Gastroesophageal sphincter (tissue), 4 donors: ENCODE results near the gene GABRR3. TPM values are rescaled to one million over a fixed set of nuclear protein-coding genes. Genes with fewer than 3 reads are reported as not detected.

Experiments
- ATAC-seq: fragments of 150-250 bp; one replicate; pipeline ENCODE4 v1.9.1; 2016; ENCODE audit warnings: mild to moderate bottlenecking, moderate library complexity
- H3K27ac ChIP-seq, 4 donors: fragments of 200-600 bp; sonication (generic) in 3 of 4; 1 replicate in 3 of 4; 2 replicates in 1 of 4; pipeline ENCODE4 v1.5.1; 2016 to 2019
- H3K27me3 ChIP-seq: fragments of 200-600 bp; sonication (generic); one replicate; pipeline ENCODE4 v1.5.1; 2019
- H3K36me3 ChIP-seq, 2 donors: fragments of 200-600 bp; sonication (generic); one replicate each; pipeline ENCODE4 v1.5.1; 2019; ENCODE audit warnings: control low read depth in 1 of 2
- H3K4me1 ChIP-seq, 3 donors: fragments of 200-600 bp; sonication (generic); 1 replicate in 2 of 3; 2 replicates in 1 of 3; pipeline ENCODE4 v1.5.1; 2016 to 2019; ENCODE audit warnings: control low read depth in 2 of 3
- H3K4me3 ChIP-seq, 2 donors: fragments of 200-600 bp; sonication (generic); one replicate each; pipeline ENCODE4 v1.5.1; 2019; ENCODE audit warnings: mild to moderate bottlenecking in 1 of 2, moderate library complexity in 1 of 2
- H3K9me3 ChIP-seq, 3 donors: fragments of 200-600 bp; sonication (generic); one replicate each; pipeline ENCODE4 v1.5.1; 2017 to 2019; ENCODE audit warnings: control low read depth in 2 of 3
- CTCF ChIP-seq, 4 experiments: fragments of 200-600 bp in 2 of 4; fragments of 450-650 bp in 2 of 4; sonication (generic) in 1 of 4; IDR thresholded peaks; one replicate each; pipeline ENCODE4 v1.5.1; 2017 to 2019; ENCODE audit warnings: antibody characterized with exemption in 4 of 4, mild to moderate bottlenecking in 2 of 4, moderate library complexity in 2 of 4
- EP300 ChIP-seq: sonication (generic); formaldehyde crosslinking; IDR thresholded peaks from one replicate; pipeline ENCODE4 v1.6.1; 2017; ENCODE audit warnings: antibody characterized with exemption, mild to moderate bottlenecking
- POLR2A ChIP-seq, 2 donors: fragments of 450-650 bp; IDR thresholded peaks; one replicate each; pipeline ENCODE4 v1.6.1; 2017; ENCODE audit warnings: antibody characterized with exemption in 2 of 2, mild to moderate bottlenecking in 2 of 2, moderate library complexity in 1 of 2
- POLR2AphosphoS5 ChIP-seq: sonication (generic); formaldehyde crosslinking; IDR thresholded peaks from one replicate; pipeline ENCODE4 v1.6.1; 2017; ENCODE audit warnings: antibody characterized with exemption
- whole genome bisulfite sequencing, 2 donors: methylation state at CpG; one replicate each; pipeline ENCODE4 v1.1.5; 2018; ENCODE audit warnings: low coverage in 1 of 2; 5-methylcytosine and 5-hydroxymethylcytosine counted together
- total RNA-seq, 4 donors: library from RNA; depleted of rRNA; stranded (reverse); fragments of >200 nt; gene quantifications; one replicate each; pipeline ENCODE4 v1.1.0, GENCODE V29; 2016

GABRR3 gene
- total RNA-seq, 4 donors from 2014 or later, result not detected

GRCh38 chr3:97940034-97940433 lies 95.1 kb downstream of the GABRR3 start:
- Histone ChIP-seq H3K27ac (no peak overlapping the region), H3K4me3 (no peak overlapping the region), H3K27me3 (no peaks in the 10 kb centered on the region), H3K4me1 (no peaks in the 10 kb centered on the region), H3K36me3 (peaks cover 6 to 93% of the 10 kb centered on the region in 2 donors), H3K9me3 (no peaks in the 10 kb centered on the region)
- TF ChIP-seq CTCF (IDR thresholded peaks at IDR 0.05) (peak in 1 of 4 experiments; percentile 16), EP300 (no peak), POLR2A (IDR thresholded peaks at IDR 0.05) (no peak)
- no peak for ATAC-seq
- 53 to 78% methylated on average over 1 of the region's 1 CpG for WGBS, 2 donors

GRCh38 chr3:97939401-97939800 lies 95.7 kb downstream of the GABRR3 start:
- Histone ChIP-seq H3K9me3 (no peaks in the 10 kb centered on the region), H3K27me3 (no peaks in the 10 kb centered on the region), H3K4me1 (no peaks in the 10 kb centered on the region), H3K4me3 (no peak overlapping the region), H3K27ac (no peak overlapping the region), H3K36me3 (peaks cover 6 to 91% of the 10 kb centered on the region in 2 donors)
- TF ChIP-seq POLR2A (IDR thresholded peaks at IDR 0.05) (no peak), EP300 (no peak), POLR2AphosphoS5 (no peak), CTCF (IDR thresholded peaks at IDR 0.05) (no peak)
- ATAC-seq, result no peak
- WGBS, 2 donors, result 88 to 96% methylated on average over 2 of the region's 2 CpGs

- Histone ChIP-seq H3K4me3 (no peak overlapping the region), H3K27ac (no peak overlapping the region), H3K9me3 (no peaks in the 10 kb centered on the region), H3K4me1 (no peaks in the 10 kb centered on the region), H3K36me3 (peaks cover 6 to 91% of the 10 kb centered on the region in 2 donors), H3K27me3 (no peaks in the 10 kb centered on the region)
- no peak for ATAC-seq
- no peak for TF ChIP-seq CTCF (IDR thresholded peaks at IDR 0.05)
- TF ChIP-seq POLR2A (IDR thresholded peaks at IDR 0.05), result no peak
- no peak for TF ChIP-seq POLR2AphosphoS5
- no peak for TF ChIP-seq EP300
- 91 to 100% methylated on average over 1 of the region's 1 CpG for WGBS, 2 donors
Measured at GRCh38 chr3:97938444-97938843, 96.7 kb downstream of the GABRR3 start.

GRCh38 chr3:97937205-97937604 lies 97.9 kb downstream of the GABRR3 start:
- no peak for TF ChIP-seq EP300
- no peak for TF ChIP-seq POLR2AphosphoS5
- TF ChIP-seq POLR2A (IDR thresholded peaks at IDR 0.05), result no peak
- no peak for TF ChIP-seq CTCF (IDR thresholded peaks at IDR 0.05)
- Histone ChIP-seq H3K27me3 (no peaks in the 10 kb centered on the region), H3K27ac (no peak overlapping the region), H3K4me1 (no peaks in the 10 kb centered on the region), H3K9me3 (no peaks in the 10 kb centered on the region), H3K4me3 (no peak overlapping the region), H3K36me3 (peaks cover 2 to 91% of the 10 kb centered on the region in 2 donors)
- no peak for ATAC-seq
- WGBS, 2 donors, result 88 to 100% methylated on average over 2 of the region's 2 CpGs

GRCh38 chr3:97935842-97936241 lies 99.3 kb downstream of the GABRR3 start:
- H3K27me3 ChIP-seq, result no peaks in the 10 kb centered on the region
- H3K4me3 ChIP-seq, result no peak overlapping the region
- ATAC-seq, result no peak
- no peaks in the 10 kb centered on the region for H3K4me1 ChIP-seq
- H3K36me3 ChIP-seq, result peaks cover 0 to 91% of the 10 kb centered on the region in 2 donors
- no peak overlapping the region for H3K27ac ChIP-seq
- WGBS, 2 donors, result 33% methylated on average over 1 of the region's 1 CpG; no CpG with 5 or more reads in 1 of the 2 donors
- no peaks in the 10 kb centered on the region for H3K9me3 ChIP-seq
- TF ChIP-seq POLR2AphosphoS5 (no peak), CTCF (IDR thresholded peaks at IDR 0.05) (no peak)

Other genes with a start within 250 kb of the GABRR3 start
- gene CRYBG3, start 213.3 kb downstream of the GABRR3 start, total RNA-seq, result 10 to 100 TPM; 22.2 to 52.4 (median 28.9) TPM
- 10 to 100 TPM; 22.3 to 32.0 (median 24.4) TPM for gene RIOX2, start 62.9 kb downstream of the GABRR3 start, total RNA-seq
- not detected for gene OR5AC2, start 51.9 kb upstream of the GABRR3 start, total RNA-seq
- gene OR5H1, start 95.4 kb upstream of the GABRR3 start, total RNA-seq, result not detected
- gene OR5H14, start 112.2 kb upstream of the GABRR3 start, total RNA-seq, result under 1 TPM in 1 of 4 donors, not detected in 3; 0.04 TPM
- gene OR5H15, start 131.4 kb upstream of the GABRR3 start, total RNA-seq, result not detected
- gene OR5H6, start 228.9 kb upstream of the GABRR3 start, total RNA-seq, result not detected
- gene OR5H2, start 247.2 kb upstream of the GABRR3 start, total RNA-seq, result not detected